Esophagus muscularis mucosa (tissue), 4 donors: ENCODE data around the gene TMEM120B. TPM values are rescaled to one million over a fixed set of nuclear protein-coding genes. Genes with fewer than 3 reads are reported as not detected.

ENCODE experiments used
- DNase-seq: peaks from one replicate; pipeline ENCODE4 v3.0.0-alpha.2; 2017; ENCODE audit errors: extremely low spot score
- H3K27ac ChIP-seq, 4 donors: fragments of 200-600 bp; sonication (generic); replicated peaks in 1 of 4; 1 replicate in 3 of 4; 2 replicates in 1 of 4; pipeline ENCODE4 v1.5.1; 2016 to 2019; ENCODE audit warnings: mild to moderate bottlenecking in 1 of 4
- H3K27me3 ChIP-seq, 4 donors: fragments of 200-600 bp; sonication (generic); one replicate each; pipeline versions ENCODE4 v1.5.1 to v1.6.0; 2016 to 2019
- H3K36me3 ChIP-seq, 4 donors: fragments of 200-600 bp; sonication (generic); one replicate each; pipeline ENCODE4 v1.5.1; 2016 to 2019
- H3K4me1 ChIP-seq, 4 donors: fragments of 200-600 bp; sonication (generic); one replicate each; pipeline ENCODE4 v1.5.1; 2016 to 2019
- H3K4me3 ChIP-seq, 4 donors: fragments of 200-600 bp; sonication (generic); 1 replicate in 2 of 4; 2 replicates in 2 of 4; pipeline ENCODE4 v1.5.1; 2016 to 2019; ENCODE audit warnings: mild to moderate bottlenecking in 4 of 4, moderate library complexity in 1 of 4
- H3K9me3 ChIP-seq, 4 donors: fragments of 200-600 bp; sonication (generic); 1 replicate in 3 of 4; 2 replicates in 1 of 4; pipeline ENCODE4 v1.5.1; 2016 to 2019
- CTCF ChIP-seq, 3 experiments: fragments of 200-600 bp in 2 of 3; fragments of 450-650 bp in 1 of 3; sonication (generic) in 2 of 3; IDR thresholded peaks; one replicate each; pipeline ENCODE4 v1.5.1; 2017 to 2019; ENCODE audit warnings: antibody characterized with exemption in 3 of 3, mild to moderate bottlenecking in 2 of 3, moderate library complexity in 1 of 3
- EP300 ChIP-seq: sonication (generic); formaldehyde crosslinking; IDR thresholded peaks from one replicate; pipeline ENCODE4 v1.6.1; 2017; ENCODE audit warnings: antibody characterized with exemption
- POLR2A ChIP-seq: fragments of 450-650 bp; IDR thresholded peaks from one replicate; pipeline ENCODE4 v1.6.1; 2017; ENCODE audit warnings: antibody characterized with exemption, moderate library complexity, mild to moderate bottlenecking, low read depth
- POLR2AphosphoS5 ChIP-seq, 2 donors: sonication (generic); formaldehyde crosslinking; IDR thresholded peaks; one replicate each; pipeline ENCODE4 v1.6.1; 2017; ENCODE audit warnings: antibody characterized with exemption in 2 of 2
- WGBS: methylation state at CpG from one replicate; pipeline ENCODE4 v1.1.5; 2018; 5-methylcytosine and 5-hydroxymethylcytosine counted together
- intact Hi-C: fragments of 100-400 bp; cut with DNase I; formaldehyde crosslinking; loops from one replicate; pipeline ENCODE4 v1.15.1; 2023
- total RNA-seq, 4 donors: library from RNA; depleted of rRNA; stranded (reverse); fragments of >200 nt; gene quantifications; one replicate each; pipeline versions ENCODE4 v1.1.0 to v1.2.1, GENCODE V29; 2016

TMEM120B gene
- total RNA-seq, 4 donors from 2014 or later = 4.5 to 14.1 (median 6.4) TPM

- H3K27me3 ChIP-seq = no peaks in the 10 kb centered on the region
- no peak for DNase-seq
- H3K27ac ChIP-seq = no peak overlapping the region
- peaks cover 0 to 9% (median 3%) of the 10 kb centered on the region in 4 donors for H3K36me3 ChIP-seq
- H3K9me3 ChIP-seq = no peaks in the 10 kb centered on the region
- intact Hi-C loops = no loop called here
- H3K4me1 ChIP-seq = peaks cover 0 to 4% (median 1%) of the 10 kb centered on the region in 4 donors
- TF ChIP-seq EP300 = no peak
- no peak for TF ChIP-seq CTCF (IDR thresholded peaks at IDR 0.05)
- TF ChIP-seq POLR2A = no peak
- no peak for TF ChIP-seq POLR2AphosphoS5 (IDR thresholded peaks at IDR 0.05)
- no peak overlapping the region for H3K4me3 ChIP-seq
- 85% methylated on average over 3 of the region's 3 CpGs for WGBS
Measured at GRCh38 chr12:121725423-121725822, 12.9 kb downstream of the TMEM120B start.

GRCh38 chr12:121729021-121729420 is 16.5 kb downstream of the TMEM120B start:
- intact Hi-C loops = no loop called here
- H3K27ac ChIP-seq = no peak overlapping the region
- 72% methylated on average over 5 of the region's 6 CpGs for WGBS
- no peaks in the 10 kb centered on the region for H3K9me3 ChIP-seq
- no peaks in the 10 kb centered on the region for H3K4me1 ChIP-seq
- no peak for TF ChIP-seq CTCF (IDR thresholded peaks at IDR 0.05)
- no peak for TF ChIP-seq POLR2AphosphoS5 (IDR thresholded peaks at IDR 0.05)
- no peak for TF ChIP-seq EP300
- TF ChIP-seq POLR2A = no peak
- peaks cover 0 to 9% (median 4%) of the 10 kb centered on the region in 4 donors for H3K36me3 ChIP-seq
- DNase-seq = no peak
- no peak overlapping the region for H3K4me3 ChIP-seq
- H3K27me3 ChIP-seq = no peaks in the 10 kb centered on the region

GRCh38 chr12:121731473-121731872 is 18.9 kb downstream of the TMEM120B start:
- intact Hi-C loops = no loop called here
- no peak for DNase-seq
- Histone ChIP-seq H3K4me3 (no peak overlapping the region), H3K36me3 (peaks cover 0 to 2% (median 0%) of the 10 kb centered on the region in 4 donors), H3K9me3 (no peaks in the 10 kb centered on the region), H3K27ac (no peak overlapping the region), H3K27me3 (no peaks in the 10 kb centered on the region), H3K4me1 (no peaks in the 10 kb centered on the region)
- TF ChIP-seq POLR2A (no peak), CTCF (IDR thresholded peaks at IDR 0.05) (no peak), EP300 (no peak), POLR2AphosphoS5 (IDR thresholded peaks at IDR 0.05) (no peak)
- 96% methylated on average over 7 of the region's 7 CpGs for WGBS

- Histone ChIP-seq H3K4me3 (no peak overlapping the region), H3K27ac (no peak overlapping the region), H3K9me3 (no peaks in the 10 kb centered on the region), H3K27me3 (no peaks in the 10 kb centered on the region), H3K4me1 (no peaks in the 10 kb centered on the region), H3K36me3 (peaks cover 0 to 2% (median 0%) of the 10 kb centered on the region in 4 donors)
- DNase-seq = no peak
- TF ChIP-seq POLR2A (no peak), POLR2AphosphoS5 (IDR thresholded peaks at IDR 0.05) (no peak)
- 93% methylated on average over 8 of the region's 8 CpGs for WGBS
- intact Hi-C loops = no loop called here
Measured at GRCh38 chr12:121733849-121734248, 21.3 kb downstream of the TMEM120B start.

GRCh38 chr12:121738340-121738858 is 25.8 kb downstream of the TMEM120B start:
- intact Hi-C loops = no loop called here
- Histone ChIP-seq H3K9me3 (no peaks in the 10 kb centered on the region), H3K4me3 (no peak overlapping the region), H3K36me3 (peaks cover 0 to 3% (median 0%) of the 10 kb centered on the region in 4 donors), H3K4me1 (no peaks in the 10 kb centered on the region), H3K27ac (no peak overlapping the region), H3K27me3 (no peaks in the 10 kb centered on the region)
- whole genome bisulfite sequencing = 92% methylated on average over 8 of the region's 9 CpGs
- DNase-seq = no peak
- no peak for TF ChIP-seq POLR2AphosphoS5 (IDR thresholded peaks at IDR 0.05)
- TF ChIP-seq EP300 = no peak
- TF ChIP-seq CTCF (IDR thresholded peaks at IDR 0.05) = no peak
- no peak for TF ChIP-seq POLR2A
